B cell (primary cell): ENCODE results near the gene GATA3.

ENCODE experiments used
- EZH2 ChIP-seq: IDR thresholded peaks from 2 replicates; pipeline ENCODE4 v1.6.1; 2012; ENCODE audit warnings: borderline replicate concordance, low read depth, mild to moderate bottlenecking, moderate library complexity, low read length; ENCODE audit not compliant: insufficient read depth, poor library complexity, severe bottlenecking
- TF ChIP-seq, protein P1 (sequence below): fragments of 200-600 bp; IDR thresholded peaks from one replicate; pipeline ENCODE4 v1.8.0; 2022; ENCODE audit warnings: antibody characterized with exemption, mild to moderate bottlenecking

DNA sequence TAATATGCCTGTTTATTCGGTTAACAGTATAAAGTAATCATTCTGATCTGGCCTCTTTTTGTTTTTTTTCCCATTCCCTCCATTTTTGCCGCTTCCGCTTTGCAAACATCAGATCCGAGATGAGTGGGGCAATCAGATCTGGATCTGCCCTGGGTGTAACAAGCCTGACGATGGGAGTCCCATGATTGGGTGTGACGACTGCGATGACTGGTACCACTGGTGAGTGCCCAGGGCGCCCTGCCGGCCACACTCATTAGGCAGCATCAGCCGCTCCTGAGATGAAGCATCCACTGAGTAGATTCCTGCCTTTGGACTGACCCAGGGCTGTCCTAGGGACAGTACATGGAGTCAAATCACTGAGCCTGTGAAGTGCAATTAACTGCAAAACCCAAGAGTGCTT lies 40.9 kb upstream of the GATA3 start:
- TF ChIP-seq, protein P1, sequence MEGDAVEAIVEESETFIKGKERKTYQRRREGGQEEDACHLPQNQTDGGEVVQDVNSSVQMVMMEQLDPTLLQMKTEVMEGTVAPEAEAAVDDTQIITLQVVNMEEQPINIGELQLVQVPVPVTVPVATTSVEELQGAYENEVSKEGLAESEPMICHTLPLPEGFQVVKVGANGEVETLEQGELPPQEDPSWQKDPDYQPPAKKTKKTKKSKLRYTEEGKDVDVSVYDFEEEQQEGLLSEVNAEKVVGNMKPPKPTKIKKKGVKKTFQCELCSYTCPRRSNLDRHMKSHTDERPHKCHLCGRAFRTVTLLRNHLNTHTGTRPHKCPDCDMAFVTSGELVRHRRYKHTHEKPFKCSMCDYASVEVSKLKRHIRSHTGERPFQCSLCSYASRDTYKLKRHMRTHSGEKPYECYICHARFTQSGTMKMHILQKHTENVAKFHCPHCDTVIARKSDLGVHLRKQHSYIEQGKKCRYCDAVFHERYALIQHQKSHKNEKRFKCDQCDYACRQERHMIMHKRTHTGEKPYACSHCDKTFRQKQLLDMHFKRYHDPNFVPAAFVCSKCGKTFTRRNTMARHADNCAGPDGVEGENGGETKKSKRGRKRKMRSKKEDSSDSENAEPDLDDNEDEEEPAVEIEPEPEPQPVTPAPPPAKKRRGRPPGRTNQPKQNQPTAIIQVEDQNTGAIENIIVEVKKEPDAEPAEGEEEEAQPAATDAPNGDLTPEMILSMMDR = no peak
- TF ChIP-seq EZH2 = no peak
